HG02840 (cell line): Measurements from ENCODE around the gene CAT.

Experiments
- ATAC-seq: cut with Tn5 transposase; IDR thresholded peaks from one replicate; pipeline ENCODE4 v1.9.1; 2021; ENCODE audit warnings: mild to moderate bottlenecking, moderate library complexity, moderate number of reproducible peaks; ENCODE audit not compliant: unreplicated experiment, low FRiP score

The CAT gene

DNA sequence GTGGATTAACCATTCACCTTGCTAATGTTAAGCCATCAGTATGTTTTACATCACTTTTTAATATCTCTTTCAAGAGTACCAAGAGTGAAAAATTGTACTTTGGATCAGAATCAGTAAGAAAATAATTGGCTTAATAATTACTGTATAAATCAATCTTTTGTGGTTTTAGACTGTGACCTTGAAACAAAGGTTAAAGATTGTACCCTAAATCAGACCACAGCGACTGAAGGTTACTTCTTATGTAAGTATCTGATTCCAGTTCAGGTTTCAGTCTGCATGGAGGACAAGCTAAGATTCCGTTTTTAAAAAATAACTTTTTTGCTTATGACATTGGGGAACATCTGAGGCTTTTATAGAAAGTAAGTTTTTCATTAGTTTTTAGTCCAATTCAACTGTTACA, 18.9 kb downstream of the CAT start:
- ATAC-seq: no peak

DNA sequence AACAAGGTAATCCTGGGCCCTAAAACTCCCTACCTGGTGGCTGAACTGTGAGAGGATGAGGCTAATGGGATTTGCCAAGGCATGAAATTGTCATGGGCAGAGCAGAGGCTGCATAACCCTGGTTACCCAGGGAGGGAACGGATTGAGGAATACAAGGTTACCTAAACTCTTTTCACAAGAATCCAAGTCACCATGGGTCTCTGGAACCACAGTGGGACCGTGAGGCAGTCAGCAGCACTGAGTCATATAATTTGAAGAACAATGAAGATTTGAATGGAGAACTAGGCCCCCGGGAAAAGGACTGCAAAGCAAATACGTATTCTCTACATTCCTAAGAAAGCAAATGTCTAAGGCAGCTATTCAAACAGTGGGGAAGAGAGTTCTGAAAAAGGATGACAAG, 19.8 kb downstream of the CAT start:
- no peak for ATAC-seq

DNA sequence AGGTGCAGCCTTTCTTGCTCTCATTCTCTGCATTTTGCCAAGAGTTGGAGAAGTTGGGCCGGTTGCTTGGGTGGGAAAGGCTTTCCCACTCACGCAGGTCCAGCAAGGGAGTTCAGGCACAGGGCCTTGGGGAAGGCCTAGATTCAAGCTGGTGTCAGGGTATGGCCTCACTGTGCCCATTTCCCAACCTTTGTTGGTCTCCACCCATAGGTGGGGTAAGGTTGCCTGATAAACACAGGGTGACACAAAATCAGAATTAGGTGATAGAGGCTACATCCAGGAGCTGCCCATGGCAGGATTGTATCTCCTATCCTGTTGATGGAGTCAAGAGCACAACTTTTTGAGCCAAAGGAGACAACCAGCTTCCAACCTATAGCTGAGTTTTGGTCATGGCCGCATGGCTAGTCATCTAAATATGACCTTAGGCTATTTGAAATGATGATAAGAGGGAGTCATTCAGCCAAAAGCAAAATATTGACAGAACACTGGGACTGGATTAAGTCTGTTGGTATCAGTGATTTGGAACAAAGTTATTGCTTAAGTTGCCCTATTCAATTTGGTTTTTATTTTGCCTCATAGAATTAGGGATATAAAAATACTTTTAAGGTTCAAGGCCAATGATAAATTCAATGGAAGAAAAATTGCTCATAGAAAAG, 20.9 kb downstream of the CAT start:
- no peak for ATAC-seq

DNA sequence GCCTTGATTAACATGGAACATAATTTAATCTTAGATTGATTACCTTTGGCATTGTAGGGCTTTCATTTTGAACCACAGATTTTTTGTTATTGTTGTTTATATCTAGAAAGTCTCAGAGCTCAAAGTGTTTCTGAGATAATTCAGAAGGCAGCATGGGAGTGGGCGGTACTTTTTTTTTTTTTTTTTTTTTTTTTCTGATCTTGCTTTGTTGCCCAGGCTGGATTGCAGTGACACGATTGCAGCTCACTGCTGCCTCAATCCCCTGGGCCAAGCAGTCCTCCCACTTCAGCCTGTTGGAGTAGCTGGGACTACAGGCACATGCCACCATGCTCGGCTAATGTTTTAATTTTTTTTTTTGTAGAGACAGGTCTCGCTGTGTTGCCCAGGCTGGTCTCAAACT, 21.5 kb downstream of the CAT start:
- no peak for ATAC-seq

DNA sequence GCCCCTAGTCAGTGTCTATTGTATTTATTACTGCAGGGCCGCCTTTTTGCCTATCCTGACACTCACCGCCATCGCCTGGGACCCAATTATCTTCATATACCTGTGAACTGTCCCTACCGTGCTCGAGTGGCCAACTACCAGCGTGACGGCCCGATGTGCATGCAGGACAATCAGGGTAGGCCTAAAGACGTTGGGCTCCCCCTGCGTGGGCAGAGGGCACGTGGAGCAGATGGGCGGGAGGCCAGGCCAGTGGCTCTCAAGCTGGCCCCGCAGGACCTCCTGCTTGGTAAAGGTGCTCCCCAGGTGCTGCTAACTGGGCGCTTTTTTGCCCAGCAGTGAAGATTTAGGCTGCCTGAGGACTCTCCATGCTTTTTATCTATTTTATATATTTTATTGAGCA, 22.5 kb downstream of the CAT start:
- no peak for ATAC-seq

DNA sequence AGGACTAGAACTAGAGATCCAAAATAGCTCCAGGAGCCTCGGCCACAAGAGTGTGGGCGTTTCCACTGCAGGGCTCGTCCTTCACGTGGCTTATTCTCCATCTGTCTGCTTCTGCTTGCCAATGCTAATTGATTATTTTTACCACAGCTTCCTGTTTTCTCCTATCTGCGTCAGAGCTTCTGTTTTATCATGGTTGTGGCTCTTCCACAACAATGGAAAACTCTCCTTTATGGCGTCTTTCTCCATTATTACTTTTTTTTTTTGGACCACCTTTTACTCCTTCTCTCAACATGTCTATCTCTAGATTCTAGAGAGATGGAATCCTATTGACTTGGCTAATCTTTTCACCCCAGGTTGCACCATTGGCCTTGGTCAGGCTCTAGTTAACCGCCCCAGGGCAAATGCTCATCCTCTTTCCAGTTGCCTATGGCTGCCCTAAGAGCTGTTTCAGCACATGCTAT, 25.9 kb downstream of the CAT start:
- ATAC-seq: no peak

DNA sequence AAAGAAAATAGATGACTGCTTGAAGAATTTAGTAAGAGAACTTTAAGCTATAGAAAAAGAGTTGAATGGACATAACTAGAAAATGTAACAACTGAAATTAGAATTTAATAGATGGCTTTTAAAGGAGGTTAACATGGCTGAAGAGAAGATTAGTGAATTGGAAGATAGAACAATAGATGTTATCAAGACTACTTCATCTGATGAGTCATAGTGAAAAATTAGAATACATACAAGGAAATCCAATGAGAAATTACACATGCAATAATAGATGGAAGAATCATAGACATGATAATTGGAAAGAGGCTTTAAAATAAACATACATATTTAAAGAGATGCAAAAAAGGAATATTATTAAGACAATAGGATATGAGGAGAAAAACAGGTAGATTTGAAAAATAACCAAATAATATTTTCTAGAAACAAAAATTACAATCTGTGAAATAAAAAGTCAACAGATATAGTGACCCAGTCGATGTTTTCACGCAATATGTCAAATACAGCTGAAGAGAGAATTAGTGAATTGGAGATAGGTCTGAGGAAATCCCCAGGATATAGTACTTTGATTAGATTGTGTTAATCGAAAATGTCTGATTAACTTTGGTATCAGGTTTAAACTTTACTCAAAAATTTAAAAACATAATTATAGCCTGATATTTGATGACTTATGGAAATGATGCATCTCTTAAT, 28.2 kb downstream of the CAT start:
- ATAC-seq: no peak

DNA sequence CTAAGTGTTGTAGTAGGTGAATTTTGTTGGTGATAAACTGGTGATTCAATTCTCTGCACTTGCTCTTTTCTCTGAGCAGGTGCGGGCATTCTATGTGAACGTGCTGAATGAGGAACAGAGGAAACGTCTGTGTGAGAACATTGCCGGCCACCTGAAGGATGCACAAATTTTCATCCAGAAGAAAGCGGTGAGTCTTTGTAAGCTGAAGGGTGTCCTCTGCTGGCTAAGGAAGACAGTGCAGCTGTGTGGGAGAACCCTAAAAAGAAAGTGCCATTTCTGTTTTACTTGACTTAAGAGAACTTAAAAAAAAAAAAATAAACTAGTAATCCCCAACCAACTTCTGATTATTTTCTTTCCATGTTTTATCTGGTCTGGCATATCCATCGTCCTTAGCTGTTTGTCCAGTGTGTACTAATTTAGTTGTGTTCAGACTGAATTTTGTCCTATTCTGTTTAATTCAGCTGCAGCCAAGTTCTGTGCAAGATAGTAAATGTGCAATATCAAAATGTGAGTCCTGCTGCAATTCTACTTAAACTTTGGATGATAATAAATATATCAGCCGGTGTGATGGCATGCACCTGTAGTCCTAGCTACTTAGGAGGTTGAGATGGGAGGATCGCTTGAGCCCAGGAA, 29.6 kb downstream of the CAT start:
- no peak for ATAC-seq

DNA sequence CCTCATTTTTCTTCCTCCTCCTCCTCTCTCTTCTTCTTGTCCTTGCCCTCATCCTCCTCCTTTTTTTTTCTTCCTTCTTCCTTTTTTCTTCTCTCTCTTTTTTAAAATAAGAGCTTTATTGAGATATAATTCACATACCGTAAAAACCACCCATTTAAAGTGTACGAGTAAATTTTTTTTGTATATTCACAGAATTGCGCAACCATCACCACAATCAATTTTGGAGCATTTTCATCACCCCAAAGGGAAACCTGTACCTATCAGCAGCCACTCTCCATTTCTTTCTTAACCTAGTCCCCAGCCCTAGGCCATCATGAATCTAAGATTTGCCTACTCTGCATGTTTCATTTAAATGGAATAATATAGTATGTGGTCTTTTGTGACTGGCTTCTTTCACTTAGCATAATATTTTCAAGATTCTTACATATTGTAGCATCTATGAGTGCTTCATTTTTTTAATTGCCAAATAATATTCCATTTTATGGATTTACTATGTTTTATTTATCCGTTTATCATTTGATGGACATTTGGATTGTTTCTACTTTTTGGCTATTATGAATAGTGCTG, 35.0 kb downstream of the CAT start:
- ATAC-seq: no peak

DNA sequence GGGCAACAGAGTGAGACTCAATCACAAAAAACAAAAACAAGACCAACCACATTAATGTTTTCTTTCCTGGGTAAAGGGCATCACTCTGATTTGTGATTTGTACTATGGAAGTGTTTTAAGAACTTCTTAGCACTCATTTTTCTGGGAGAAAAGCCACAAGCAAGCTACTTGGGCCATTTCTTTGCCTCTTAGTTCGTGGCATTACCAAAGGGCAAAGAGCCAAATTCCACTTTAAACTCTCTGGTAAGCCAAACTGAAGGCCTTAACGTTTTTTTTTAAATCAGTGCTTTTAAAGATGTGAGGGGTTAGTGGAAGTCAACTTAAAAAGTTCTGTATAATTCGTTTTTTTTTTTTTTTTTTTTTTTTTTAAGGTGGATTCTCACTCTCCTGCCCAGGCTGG, 36.9 kb downstream of the CAT start:
- no peak for ATAC-seq

DNA sequence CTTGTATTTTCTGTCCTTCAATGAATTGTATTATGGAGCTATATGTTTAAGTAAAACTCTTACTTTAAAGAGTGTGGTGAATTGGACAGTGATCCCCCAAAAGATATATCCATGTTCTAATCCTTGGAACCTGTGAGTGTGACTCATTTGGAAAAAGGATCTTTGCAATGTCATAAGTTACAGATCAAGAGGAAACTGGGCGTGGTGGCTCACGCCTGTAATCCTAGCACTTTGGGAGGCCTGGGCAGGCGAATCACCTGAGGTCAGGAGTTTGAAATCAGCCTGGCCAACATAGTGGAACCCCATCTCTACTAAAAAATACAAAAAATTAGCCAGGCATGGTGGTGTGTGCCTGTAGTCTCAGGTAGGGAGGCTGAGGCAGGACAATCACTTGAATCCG, 38.1 kb downstream of the CAT start:
- no peak for ATAC-seq

DNA sequence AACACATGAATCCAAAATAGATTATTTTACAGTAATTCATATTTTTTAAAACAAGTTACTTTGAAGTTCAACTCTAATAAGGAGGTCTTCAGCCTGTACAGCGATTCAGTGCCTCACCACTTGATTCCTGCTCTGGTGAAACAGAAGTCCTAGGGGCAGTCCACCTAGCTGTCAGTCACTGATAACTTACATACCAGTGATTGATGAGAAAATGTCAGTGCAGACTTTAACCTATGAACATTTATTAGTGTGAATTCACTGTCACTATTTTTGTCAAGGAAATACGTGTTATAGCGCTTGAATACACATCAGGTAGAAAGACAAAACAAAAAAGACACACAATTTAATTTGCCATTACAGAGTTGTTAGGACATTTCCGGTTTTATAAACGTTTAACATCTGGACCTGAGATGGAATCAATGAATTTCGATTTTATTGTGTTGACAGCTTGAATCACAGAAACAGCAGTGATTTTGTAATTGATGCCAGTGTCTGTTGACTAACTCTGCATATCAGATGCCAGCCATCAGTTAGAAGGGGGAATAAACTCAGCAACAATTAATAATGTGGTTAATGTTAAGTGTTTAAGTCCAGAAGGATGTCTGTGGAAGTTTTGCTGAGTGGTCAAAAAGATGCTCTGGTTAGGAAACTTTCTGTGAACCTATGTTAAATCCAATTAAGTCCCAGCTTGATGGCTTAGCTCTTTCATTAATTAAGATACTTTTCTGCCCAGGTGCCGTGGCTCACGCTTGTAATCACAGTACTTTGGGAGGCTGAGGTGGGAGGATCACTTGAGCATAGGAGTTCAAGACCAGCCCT, 40.3 kb downstream of the CAT start:
- no peak for ATAC-seq

DNA sequence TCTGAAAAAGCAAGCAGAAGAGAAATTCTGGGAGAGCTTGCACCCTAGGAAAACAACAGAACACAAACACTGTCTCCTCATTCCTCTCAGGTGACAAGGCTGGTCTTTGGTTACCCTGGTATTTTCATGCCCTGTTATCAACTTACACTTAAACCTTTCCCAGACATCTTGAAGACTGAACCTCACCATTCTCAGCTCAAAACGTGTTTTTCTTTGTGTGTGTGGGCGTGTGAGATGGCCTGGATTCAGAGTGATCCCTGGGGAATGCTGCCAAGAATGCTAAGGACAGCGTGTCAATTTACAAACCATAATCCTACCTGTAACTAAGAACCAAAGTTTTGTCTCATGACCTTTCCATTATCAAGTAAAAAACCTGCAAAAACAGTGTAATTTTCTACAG, 41.6 kb downstream of the CAT start:
- ATAC-seq: no peak

DNA sequence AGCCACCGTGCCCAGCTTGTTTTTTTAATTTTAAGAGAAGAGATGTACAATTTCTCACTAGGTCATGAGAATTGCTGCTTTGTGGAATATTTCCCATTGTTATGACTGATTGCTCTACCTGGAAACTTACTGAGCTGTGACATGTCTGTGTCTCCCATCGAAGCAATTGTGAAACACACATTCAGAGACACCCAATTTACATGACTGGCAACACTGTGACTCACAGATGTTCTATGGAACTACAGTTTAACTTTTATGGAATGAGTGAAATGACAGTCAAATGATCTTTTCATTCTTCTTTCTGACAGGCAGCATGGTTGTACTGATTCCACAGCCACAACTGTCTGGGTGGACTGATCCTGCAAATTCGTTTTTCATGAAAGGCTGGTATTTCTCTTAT, 42.6 kb downstream of the CAT start:
- no peak for ATAC-seq

DNA sequence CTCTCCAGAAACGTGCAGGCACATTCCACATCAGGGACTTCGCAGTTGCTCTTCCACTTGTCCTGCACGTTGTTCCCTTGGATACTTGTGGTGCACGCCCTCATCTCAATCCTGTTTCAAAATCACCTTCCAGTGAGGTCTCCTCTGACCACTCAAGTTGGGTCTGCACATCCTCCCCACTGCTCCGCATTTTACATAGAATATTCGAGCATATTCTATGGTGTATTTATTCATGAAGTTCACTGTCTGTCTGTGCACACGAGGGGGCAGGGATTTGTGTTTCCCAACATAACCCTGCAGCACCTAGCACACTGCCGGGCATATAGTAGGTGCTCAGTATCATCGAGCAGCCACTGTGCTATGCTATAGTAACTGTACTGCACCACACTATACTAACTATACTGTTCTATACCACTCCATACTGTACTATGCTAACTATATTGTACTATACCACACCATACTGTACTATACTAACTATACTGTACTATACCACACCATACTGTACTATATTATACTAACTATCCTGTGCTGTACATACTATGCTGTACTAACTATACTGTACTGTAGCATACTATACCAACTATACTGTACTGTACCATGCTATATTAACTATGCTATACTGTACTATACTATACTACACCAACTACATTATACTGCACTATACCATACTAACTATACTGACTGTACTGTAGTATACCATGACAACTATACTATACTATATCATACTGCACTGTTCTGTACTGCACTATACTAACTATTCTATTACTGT, 44.6 kb downstream of the CAT start:
- ATAC-seq: no peak

DNA sequence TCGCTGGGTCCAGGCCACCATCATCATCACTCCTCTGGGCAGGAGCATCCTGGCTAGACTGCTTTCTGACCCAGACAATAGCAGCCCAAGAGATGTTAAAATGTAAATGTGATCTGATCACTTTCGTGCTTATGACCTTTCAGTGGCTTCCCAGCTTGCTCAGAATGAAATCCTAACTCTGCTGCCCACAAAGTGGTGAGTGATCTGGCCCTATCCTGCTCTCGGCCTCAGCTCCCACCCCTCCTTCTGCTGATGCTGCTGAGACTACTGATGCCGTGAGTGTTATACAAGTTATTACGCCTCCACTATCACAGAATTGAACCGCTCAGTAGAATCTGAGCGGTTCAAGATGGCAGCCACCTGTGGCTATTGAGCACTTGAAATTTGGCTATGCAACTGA, 48.7 kb downstream of the CAT start:
- ATAC-seq: no peak

DNA sequence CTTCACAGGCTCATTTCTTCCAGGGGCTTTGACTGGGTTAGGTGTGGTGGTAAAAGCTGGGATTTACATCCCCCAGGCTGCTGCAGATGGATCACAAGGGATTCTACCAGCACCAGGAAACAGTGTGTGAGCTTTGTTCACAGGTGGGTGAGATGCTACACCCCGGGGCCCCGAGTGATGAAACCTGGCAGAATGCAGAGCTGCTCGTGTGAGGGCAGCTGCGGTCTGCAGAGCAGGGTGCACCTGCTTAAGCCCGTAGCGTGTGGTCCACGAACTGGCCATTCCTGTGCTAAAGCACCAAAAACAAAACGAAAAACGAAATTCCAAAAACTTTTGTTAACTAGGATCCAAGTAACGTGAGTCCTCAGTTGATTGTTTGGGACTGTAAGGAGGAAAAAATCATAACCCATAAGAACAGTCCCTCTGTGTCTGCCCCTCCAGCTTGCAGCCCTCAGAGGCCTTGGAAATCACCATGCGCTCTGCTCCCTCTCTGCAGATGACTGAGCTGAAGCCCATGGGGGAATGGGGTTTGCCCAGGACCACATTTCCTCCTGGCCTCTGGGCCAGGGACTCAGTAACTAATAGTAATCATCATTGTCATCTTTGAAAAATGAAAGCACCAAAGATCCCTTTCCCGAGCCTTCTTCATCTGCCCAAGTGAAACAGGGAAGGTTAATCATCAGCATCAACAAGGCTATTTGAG, 50.3 kb downstream of the CAT start:
- no peak for ATAC-seq

DNA sequence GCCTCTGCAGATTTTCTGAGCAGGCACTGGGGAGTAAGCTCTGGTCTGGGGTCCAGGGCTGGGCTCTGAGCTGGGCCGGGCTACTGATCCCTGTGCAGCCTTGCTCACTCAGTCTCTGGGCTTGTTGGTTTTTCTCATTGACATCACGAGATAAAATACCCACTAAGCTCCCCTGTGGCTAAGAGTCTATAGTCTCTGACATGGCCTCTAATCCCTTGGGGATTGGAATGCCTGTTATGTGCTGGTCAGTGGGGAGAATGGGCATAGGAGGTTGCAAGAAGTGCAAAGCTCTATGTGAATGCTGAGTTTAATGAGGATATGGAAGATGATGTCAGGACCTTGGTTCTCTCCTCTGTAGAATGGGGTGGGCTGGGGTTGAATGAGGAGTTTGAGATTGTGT, 51.6 kb downstream of the CAT start:
- ATAC-seq: no peak

DNA sequence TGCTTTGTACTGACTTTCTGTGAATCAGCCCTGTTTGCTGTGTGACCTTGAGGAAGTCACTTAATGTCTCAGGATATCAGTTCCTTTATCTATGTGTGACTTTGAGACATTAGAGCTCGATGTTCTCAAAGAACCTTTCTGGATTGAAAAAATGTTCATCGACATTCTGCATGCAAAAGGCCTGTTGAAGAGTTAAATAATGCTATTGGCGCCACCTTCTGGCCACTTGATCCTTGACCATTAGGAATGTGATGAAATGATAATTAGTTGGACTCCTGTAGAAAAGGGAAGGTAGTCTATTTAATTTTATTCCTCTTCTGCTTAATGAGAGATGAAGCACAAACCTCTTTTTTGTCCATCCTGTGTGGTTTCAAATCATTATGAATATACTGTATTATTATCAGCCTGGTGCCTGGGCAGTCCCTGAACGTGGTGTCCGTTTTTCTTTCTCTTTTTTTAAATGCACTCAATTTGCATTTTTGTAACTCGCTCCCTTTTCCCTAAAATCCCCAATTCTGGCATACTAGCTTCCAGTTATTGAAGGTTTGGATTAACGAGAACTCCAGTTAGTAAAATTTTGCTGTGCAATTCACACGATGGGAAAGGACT, 54.2 kb downstream of the CAT start:
- no peak for ATAC-seq
